ENCODE data around the gene UBAP1L.

GRCh38 chr15:65082303-65082953, 32.6 kb downstream of the UBAP1L start:
- no peak for TF ChIP-seq CTCF (IDR thresholded peaks at IDR 0.05; ENCODE audit: borderline replicate concordance, extremely low read depth, low read length, poor library complexity, severe bottlenecking)
- no peak for TF ChIP-seq EZH2 (IDR thresholded peaks at IDR 0.05; ENCODE audit: borderline replicate concordance, low read depth, low read length, severe bottlenecking)
